Panc1 (cell line): ENCODE results near the gene OARD1. TPM values are rescaled to one million over a fixed set of nuclear protein-coding genes. Genes with fewer than 3 reads are reported as not detected.

Experiments
- ATAC-seq: fragments of 200-7000 bp; cut with Tn5 transposase; 2 replicates; pipeline ENCODE4 v1.9.1; 2020; ENCODE audit warnings: mild to moderate bottlenecking, moderate library complexity
- BruUV-seq: library from RNA; stranded (reverse); fragments of 400-500 nt; replicated peaks from 2 replicates; lab custom pipeline; 2021; lab: Mats Ljungman, UMichigan
- CTCF ChIA-PET: fragments of 300-600 bp; sonication (Branson Sonifier 250); formaldehyde crosslinking; loops from one replicate; lab custom pipeline; 2022; ENCODE audit warnings: antibody characterized with exemption; lab: Charles Lee
- POLR2A ChIA-PET: fragments of 300-600 bp; sonication (Branson Sonifier 250); formaldehyde crosslinking; loops from one replicate; lab custom pipeline; 2022; ENCODE audit warnings: antibody characterized with exemption; lab: Charles Lee
- DNase-seq: peaks from one replicate; pipeline ENCODE4 v3.0.0-alpha.2; 2010; ENCODE audit warnings: low read depth, low spot score
- H3K27ac ChIP-seq: 2 replicates; pipeline ENCODE4 v1.5.1; 2011; ENCODE audit warnings: mild to moderate bottlenecking, low read length, inconsistent platforms
- H3K27me3 ChIP-seq: fragments of 200-500 bp; sonication (Bioruptor generic); 2 replicates; pipeline ENCODE4 v1.6.0; 2014; ENCODE audit warnings: low read length, inconsistent platforms; ENCODE audit not compliant: control insufficient read depth, insufficient read depth
- H3K36me3 ChIP-seq: fragments of 200-500 bp; sonication (Bioruptor generic); 2 replicates; pipeline ENCODE4 v1.5.1; 2014; ENCODE audit warnings: inconsistent platforms, mild to moderate bottlenecking, low read length, moderate library complexity; ENCODE audit not compliant: control insufficient read depth, insufficient read depth
- H3K4me1 ChIP-seq: 2 replicates; pipeline ENCODE4 v1.5.1; 2011; ENCODE audit warnings: inconsistent platforms, mild to moderate bottlenecking, low read length, moderate library complexity; ENCODE audit not compliant: control insufficient read depth, insufficient read depth
- H3K4me3 ChIP-seq, 2 experiments: 2 replicates each; pipeline ENCODE4 v1.5.1; 2011 to 2012; ENCODE audit warnings: low read depth in 2 of 2, low read length in 2 of 2, mild to moderate bottlenecking in 2 of 2, inconsistent platforms in 1 of 2, moderate library complexity in 1 of 2
- H3K9me3 ChIP-seq: fragments of 200-500 bp; sonication (Bioruptor generic); 2 replicates; pipeline ENCODE4 v1.5.1; 2014; ENCODE audit warnings: low read depth, mild to moderate bottlenecking, inconsistent platforms, low read length, moderate library complexity; ENCODE audit not compliant: control insufficient read depth, insufficient read depth
- CTCF ChIP-seq: fragments of 450-650 bp; IDR thresholded peaks from 2 replicates; pipeline ENCODE4 v1.5.1; 2017; ENCODE audit warnings: mild to moderate bottlenecking
- POLR2AphosphoS5 ChIP-seq: IDR thresholded peaks from 2 replicates; pipeline ENCODE4 v1.6.1; 2012; ENCODE audit warnings: mild to moderate bottlenecking, low read depth, low read length, moderate library complexity
- REST ChIP-seq, 2 experiments: IDR thresholded peaks; 2 replicates each; pipeline ENCODE4 v1.6.1; 2011 to 2012; ENCODE audit warnings: low read depth in 2 of 2, control low read depth in 1 of 2, low read length in 1 of 2, mild to moderate bottlenecking in 1 of 2, moderate library complexity in 1 of 2; ENCODE audit not compliant: insufficient read depth in 1 of 2
- SIN3A ChIP-seq: IDR thresholded peaks from 2 replicates; pipeline ENCODE4 v1.6.1; 2012; ENCODE audit warnings: low read depth, mild to moderate bottlenecking, low read length, moderate library complexity, borderline replicate concordance; ENCODE audit not compliant: insufficient read depth
- TCF7L2 ChIP-seq: IDR thresholded peaks from 2 replicates; pipeline ENCODE4 v1.6.1; 2011; ENCODE audit warnings: mild to moderate bottlenecking, low read depth, low read length, inconsistent platforms
- in situ Hi-C: cut with HindIII; loops from 2 replicates; pipeline ENCODE4 v1.10.0; 2016; ENCODE audit warnings: low sequenced_read_pairs, low pct_unique_long_range_greater_than_20kb
- intact Hi-C: fragments of 100-400 bp; cut with micrococcal nuclease; formaldehyde crosslinking; loops from one replicate; pipeline ENCODE4 v1.10.0; 2022; ENCODE audit not compliant: unreplicated experiment
- total RNA-seq: library from RNA; stranded (reverse); gene quantifications from one replicate; pipeline ENCODE4 v1.2.1, GENCODE V29; 2021; ENCODE audit not compliant: unreplicated experiment

The OARD1 gene
- total RNA-seq, 1 experiment from 2014 or later, result 18.2 TPM

GRCh38 chr6:41080621-41081020, 8.5 kb upstream of the OARD1 start:
- CTCF ChIA-PET, result no interaction called here
- Histone ChIP-seq H3K36me3 (peaks cover 34% of the 10 kb centered on the region), H3K27me3 (no peaks in the 10 kb centered on the region), H3K4me1 (no peaks in the 10 kb centered on the region), H3K9me3 (no peaks in the 10 kb centered on the region), H3K4me3 (no peak overlapping the region), H3K27ac (no peak overlapping the region)
- intact Hi-C loops (no loop called here), in situ Hi-C loops (no loop called here)
- BruUV-seq, result no TSS peak
- DNase-seq (no peak), ATAC-seq (no peak)
- POLR2A ChIA-PET, result no interaction called here
- TF ChIP-seq CTCF (no peak), SIN3A (no peak), REST (IDR thresholded peaks at IDR 0.05; ENCODE audit: insufficient read depth in 1 of 2, low read depth in 2 of 2, low read length in 1 of 2) (no peak), TCF7L2 (no peak), POLR2AphosphoS5 (no peak)

GRCh38 chr6:41079080-41079479, 6.9 kb upstream of the OARD1 start:
- H3K36me3 ChIP-seq, result peaks cover 23% of the 10 kb centered on the region
- ATAC-seq, result no peak
- in situ Hi-C loops, result no loop called here
- POLR2A ChIA-PET, result no interaction called here
- H3K27me3 ChIP-seq, result no peaks in the 10 kb centered on the region
- no peaks in the 10 kb centered on the region for H3K9me3 ChIP-seq
- CTCF ChIA-PET, result no interaction called here
- H3K4me3 ChIP-seq, result no peak overlapping the region
- DNase-seq, result no peak
- intact Hi-C loops, result no loop called here
- BruUV-seq, result no TSS peak
- H3K4me1 ChIP-seq, result peaks cover 12% of the 10 kb centered on the region
- no peak overlapping the region for H3K27ac ChIP-seq
- no peak for TF ChIP-seq REST (IDR thresholded peaks at IDR 0.05; ENCODE audit: insufficient read depth in 1 of 2, low read depth in 2 of 2, low read length in 1 of 2)
- TF ChIP-seq POLR2AphosphoS5, result no peak
- no peak for TF ChIP-seq SIN3A
- no peak for TF ChIP-seq CTCF
- no peak for TF ChIP-seq TCF7L2
